GM04503 (cell line): ENCODE results near the gene CNOT9.

Experiments used
- DNase-seq: peaks from one replicate; pipeline ENCODE4 v3.0.0-alpha.2; 2012; ENCODE audit warnings: low read depth

CNOT9 gene

GRCh38 chr2:218577482-218578220 lies 9.0 kb downstream of the CNOT9 start:
- DNase-seq, result no peak

- no peak for DNase-seq
Observed at GRCh38 chr2:218578272-218578877, 9.7 kb downstream of the CNOT9 start.

- DNase-seq, result no peak
Observed at GRCh38 chr2:218582076-218582475, 13.4 kb downstream of the CNOT9 start.

- DNase-seq, result no peak
Observed at GRCh38 chr2:218583983-218584850, 15.6 kb downstream of the CNOT9 start.

GRCh38 chr2:218585541-218585940 lies 16.9 kb downstream of the CNOT9 start:
- no peak for DNase-seq

- no peak for DNase-seq
Observed at GRCh38 chr2:218605432-218605831, 36.8 kb downstream of the CNOT9 start.

- DNase-seq, result peak; percentile 41
Observed at GRCh38 chr2:218607436-218608115, 38.9 kb downstream of the CNOT9 start, which contains the start of gene PLCD4. PLCD4 (plus strand) TSS chr2:218607899; CDS start chr2:218615740, 7,841 bp downstream.

GRCh38 chr2:218615868-218616315 lies 47.3 kb downstream of the CNOT9 start:
- DNase-seq, result no peak

GRCh38 chr2:218618102-218618860 lies 49.6 kb downstream of the CNOT9 start:
- no peak for DNase-seq

GRCh38 chr2:218621007-218621406 lies 52.4 kb downstream of the CNOT9 start:
- no peak for DNase-seq

- DNase-seq, result no peak
Observed at GRCh38 chr2:218622606-218623365, 54.1 kb downstream of the CNOT9 start.

GRCh38 chr2:218623366-218623705 lies 54.7 kb downstream of the CNOT9 start:
- DNase-seq, result no peak

- DNase-seq, result no peak
Observed at GRCh38 chr2:218626369-218626768, 57.7 kb downstream of the CNOT9 start.

- DNase-seq, result no peak
Observed at GRCh38 chr2:218627939-218628338, 59.3 kb downstream of the CNOT9 start.

- no peak for DNase-seq
Observed at GRCh38 chr2:218631837-218632236, 63.2 kb downstream of the CNOT9 start.

- DNase-seq, result no peak
Observed at GRCh38 chr2:218635719-218636118, 67.1 kb downstream of the CNOT9 start.

GRCh38 chr2:218638372-218638771 lies 69.7 kb downstream of the CNOT9 start:
- DNase-seq, result no peak

GRCh38 chr2:218642121-218642656 lies 73.5 kb downstream of the CNOT9 start:
- DNase-seq, result no peak

GRCh38 chr2:218642786-218643185 lies 74.1 kb downstream of the CNOT9 start:
- DNase-seq, result no peak

GRCh38 chr2:218643751-218644310 lies 75.2 kb downstream of the CNOT9 start:
- DNase-seq, result no peak
